Fibroblast of the aortic adventitia (primary cell): ENCODE results near the gene TM9SF3. TPM values are rescaled to one million over a fixed set of nuclear protein-coding genes. Genes with fewer than 3 reads are reported as not detected.
A peak's percentile ranks its signal among the peaks of the same experiment; 100 is the strongest.

Experiments used
- DNase-seq: peaks from one replicate; pipeline ENCODE4 v3.0.0-alpha.2; 2010; ENCODE audit warnings: low read depth
- H3K4me3 ChIP-seq: 2 replicates; pipeline ENCODE4 v1.5.1; 2011; ENCODE audit warnings: low read depth, mild to moderate bottlenecking, control low read depth, low read length, moderate library complexity
- CTCF ChIP-seq: IDR thresholded peaks from 2 replicates; pipeline ENCODE4 v1.5.1; 2011; ENCODE audit warnings: mild to moderate bottlenecking, low read length, control low read depth, inconsistent platforms; ENCODE audit not compliant: insufficient read depth
- total RNA-seq: library from RNA; depleted of rRNA; stranded (reverse); fragments of >200 nt; gene quantifications from 2 replicates; pipeline ENCODE4 v1.2.3, GENCODE V29; 2012; ENCODE audit warnings: low replicate concordance

The TM9SF3 gene
- total RNA-seq, 1 donor: 120 TPM

- no peak overlapping the region for H3K4me3 ChIP-seq
- DNase-seq: no peak
- no peak for TF ChIP-seq CTCF
Observed at GRCh38 chr10:96622013-96622787, 35.4 kb upstream of the TM9SF3 start.

DNA sequence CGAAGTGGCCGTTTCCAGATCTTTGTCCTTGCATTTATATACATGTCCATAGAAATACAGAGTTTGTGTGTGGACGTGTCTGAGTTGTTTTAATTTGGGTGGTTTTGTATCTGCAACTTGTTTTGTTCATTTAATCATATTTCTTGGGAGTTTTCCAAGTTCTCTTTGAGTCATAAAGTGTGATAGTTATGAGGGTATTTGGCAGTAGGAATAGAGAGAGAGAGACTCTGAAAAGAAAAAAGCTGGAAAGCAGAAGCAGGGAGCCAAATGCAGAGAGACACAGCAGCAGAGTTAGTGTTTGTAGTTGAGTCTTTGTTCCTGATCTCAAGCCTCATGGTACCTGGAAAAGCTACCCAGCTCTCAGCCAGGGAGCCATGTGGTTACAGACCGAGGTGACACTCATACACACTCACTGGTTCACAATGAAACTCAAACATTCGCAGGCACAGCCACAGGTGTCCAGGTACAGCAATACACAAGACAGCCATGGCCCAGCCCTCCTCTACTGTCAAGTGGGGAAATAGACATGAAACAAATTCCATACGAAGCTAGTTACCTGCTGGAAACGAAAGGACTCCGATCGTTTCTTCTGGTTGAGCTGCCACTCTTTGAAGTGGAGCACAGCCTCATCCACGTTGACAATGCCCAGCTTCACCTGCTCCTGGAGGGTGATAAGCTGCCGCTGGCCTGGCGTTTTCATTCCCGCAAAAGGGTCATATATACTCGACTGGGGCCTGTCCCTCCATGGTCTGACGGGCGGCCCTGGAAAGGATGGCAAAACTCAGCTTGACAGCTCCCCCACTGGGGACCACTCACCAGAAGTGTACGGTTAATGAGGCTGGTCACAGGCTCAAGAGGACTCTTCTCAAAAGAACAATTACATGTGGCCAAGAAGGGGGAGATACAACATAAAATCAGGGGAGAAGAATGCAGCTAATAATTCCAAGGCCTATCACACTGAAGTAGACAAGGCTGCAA lies 33.3 kb upstream of the TM9SF3 start:
- no peak for TF ChIP-seq CTCF
- H3K4me3 ChIP-seq: no peak overlapping the region
- peak; percentile 12 for DNase-seq

GRCh38 chr10:96619120-96619519 lies 32.3 kb upstream of the TM9SF3 start:
- no peak overlapping the region for H3K4me3 ChIP-seq
- no peak for TF ChIP-seq CTCF
- no peak for DNase-seq

DNA sequence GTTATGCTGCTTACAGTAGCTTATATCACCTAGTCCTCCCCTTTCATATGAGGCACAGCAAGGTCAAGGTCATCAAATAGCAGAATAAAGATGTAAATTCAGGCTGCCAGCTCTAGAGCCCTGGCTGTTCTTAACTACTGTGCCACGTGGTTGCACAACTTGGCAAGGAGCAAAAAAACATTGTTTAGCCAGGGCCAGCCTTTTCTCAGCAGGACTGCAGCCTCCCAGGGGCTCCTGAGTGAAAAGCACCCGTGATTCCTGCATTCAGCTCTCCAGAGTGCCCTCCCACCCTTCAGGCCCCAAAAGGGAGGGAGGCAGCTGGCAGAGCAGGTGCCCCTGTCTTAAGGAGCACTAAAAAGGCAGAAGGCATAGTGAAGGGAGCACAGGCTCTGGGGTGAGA lies 31.8 kb upstream of the TM9SF3 start:
- TF ChIP-seq CTCF: no peak
- H3K4me3 ChIP-seq: no peak overlapping the region
- peak; percentile 41 for DNase-seq

DNA sequence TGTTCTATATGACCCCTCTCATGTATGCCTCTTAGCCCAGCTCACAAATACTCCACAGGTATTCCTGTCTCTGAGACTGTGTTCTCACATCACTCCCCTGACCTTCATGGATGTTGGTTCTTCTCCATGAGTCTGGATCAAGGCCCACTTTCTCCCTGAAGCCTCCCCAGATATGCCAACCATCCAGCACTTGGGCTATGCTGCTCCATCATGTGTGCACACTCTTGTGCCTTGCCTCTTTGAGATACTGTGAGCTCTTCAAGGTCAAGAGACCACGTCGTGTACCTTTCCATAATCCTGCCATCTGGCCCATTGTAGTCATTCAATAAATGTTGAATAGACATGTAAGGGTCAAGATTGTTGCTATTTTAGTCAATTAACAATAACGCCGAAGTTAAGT lies 30.1 kb upstream of the TM9SF3 start:
- DNase-seq: no peak
- no peak overlapping the region for H3K4me3 ChIP-seq
- no peak for TF ChIP-seq CTCF

- peak; percentile 29 for DNase-seq
- no peak overlapping the region for H3K4me3 ChIP-seq
- TF ChIP-seq CTCF: no peak
Observed at GRCh38 chr10:96614515-96614914, 27.7 kb upstream of the TM9SF3 start.
